Measurements from ENCODE around the gene FOXRED1.
A peak's percentile ranks its signal among the peaks of the same experiment; 100 is the strongest.

Gene FOXRED1

GRCh38 chr11:126310200-126310991 is 41.4 kb downstream of the FOXRED1 start:
- DNase-seq (ENCODE audit: low read depth in 2 of 2) = peak; percentile 80 to 85
- peak; percentile 91 for TF ChIP-seq CTCF (IDR thresholded peaks at IDR 0.05; ENCODE audit: low read depth, low read length)
- H3K4me3 ChIP-seq (replicated peaks in 1 of 2; ENCODE audit: low read depth in 2 of 2, low read length in 2 of 2) = no peak overlapping the region

GRCh38 chr11:126310992-126311310 is 42.0 kb downstream of the FOXRED1 start:
- TF ChIP-seq CTCF (IDR thresholded peaks at IDR 0.05; ENCODE audit: low read depth, low read length) = no peak
- no peak for DNase-seq (ENCODE audit: low read depth in 2 of 2)
- H3K4me3 ChIP-seq (replicated peaks in 1 of 2; ENCODE audit: low read depth in 2 of 2, low read length in 2 of 2) = no peak overlapping the region

GRCh38 chr11:126311401-126312291 is 42.7 kb downstream of the FOXRED1 start:
- DNase-seq (ENCODE audit: low read depth in 2 of 2) = no peak
- H3K4me3 ChIP-seq (replicated peaks in 1 of 2; ENCODE audit: low read depth in 2 of 2, low read length in 2 of 2) = no peak overlapping the region
- TF ChIP-seq CTCF (IDR thresholded peaks at IDR 0.05; ENCODE audit: low read depth, low read length) = no peak

- TF ChIP-seq CTCF (IDR thresholded peaks at IDR 0.05; ENCODE audit: low read depth, low read length) = no peak
- H3K4me3 ChIP-seq (replicated peaks in 1 of 2; ENCODE audit: low read depth in 2 of 2, low read length in 2 of 2) = no peak overlapping the region
- no peak for DNase-seq (ENCODE audit: low read depth in 2 of 2)
Observed at GRCh38 chr11:126312961-126313360, 44.0 kb downstream of the FOXRED1 start.

GRCh38 chr11:126313826-126314225 is 44.9 kb downstream of the FOXRED1 start:
- H3K4me3 ChIP-seq (replicated peaks in 1 of 2; ENCODE audit: low read depth in 2 of 2, low read length in 2 of 2) = no peak overlapping the region
- TF ChIP-seq CTCF (IDR thresholded peaks at IDR 0.05; ENCODE audit: low read depth, low read length) = no peak
- DNase-seq (ENCODE audit: low read depth in 2 of 2) = no peak

- no peak for TF ChIP-seq CTCF (IDR thresholded peaks at IDR 0.05; ENCODE audit: low read depth, low read length)
- DNase-seq (ENCODE audit: low read depth in 2 of 2) = peak in 1 of 2 donors; percentile 18
- H3K4me3 ChIP-seq (replicated peaks in 1 of 2; ENCODE audit: low read depth in 2 of 2, low read length in 2 of 2) = no peak overlapping the region
Observed at GRCh38 chr11:126317432-126317755, 48.4 kb downstream of the FOXRED1 start.

Measured in cardiac fibroblast (primary cell).